ENCODE results near the gene FGGY.
"Not testable (repeated sequence)": the region's sequence is repeated elsewhere in the genome, so short reads cannot be mapped to it uniquely, and the experiment has no call there.

FGGY gene

GRCh38 chr1:59704716-59705115, 407.8 kb downstream of the FGGY start:
- no peak overlapping the region for H3K4me3 ChIP-seq (ENCODE audit: control insufficient read depth, low read depth, low read length)
- TF ChIP-seq, protein P1, sequence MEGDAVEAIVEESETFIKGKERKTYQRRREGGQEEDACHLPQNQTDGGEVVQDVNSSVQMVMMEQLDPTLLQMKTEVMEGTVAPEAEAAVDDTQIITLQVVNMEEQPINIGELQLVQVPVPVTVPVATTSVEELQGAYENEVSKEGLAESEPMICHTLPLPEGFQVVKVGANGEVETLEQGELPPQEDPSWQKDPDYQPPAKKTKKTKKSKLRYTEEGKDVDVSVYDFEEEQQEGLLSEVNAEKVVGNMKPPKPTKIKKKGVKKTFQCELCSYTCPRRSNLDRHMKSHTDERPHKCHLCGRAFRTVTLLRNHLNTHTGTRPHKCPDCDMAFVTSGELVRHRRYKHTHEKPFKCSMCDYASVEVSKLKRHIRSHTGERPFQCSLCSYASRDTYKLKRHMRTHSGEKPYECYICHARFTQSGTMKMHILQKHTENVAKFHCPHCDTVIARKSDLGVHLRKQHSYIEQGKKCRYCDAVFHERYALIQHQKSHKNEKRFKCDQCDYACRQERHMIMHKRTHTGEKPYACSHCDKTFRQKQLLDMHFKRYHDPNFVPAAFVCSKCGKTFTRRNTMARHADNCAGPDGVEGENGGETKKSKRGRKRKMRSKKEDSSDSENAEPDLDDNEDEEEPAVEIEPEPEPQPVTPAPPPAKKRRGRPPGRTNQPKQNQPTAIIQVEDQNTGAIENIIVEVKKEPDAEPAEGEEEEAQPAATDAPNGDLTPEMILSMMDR (IDR thresholded peaks at IDR 0.05; ENCODE audit: control insufficient read depth, insufficient read depth, low read depth, low read length, missing control alignments), result no peak
- DNase-seq (ENCODE audit: low read depth), result no peak

- peak; percentile 61 for DNase-seq (ENCODE audit: low read depth)
- no peak overlapping the region for H3K4me3 ChIP-seq (ENCODE audit: control insufficient read depth, low read depth, low read length)
- TF ChIP-seq, protein P1 (IDR thresholded peaks at IDR 0.05; ENCODE audit: control insufficient read depth, insufficient read depth, low read depth, low read length, missing control alignments), result no peak
These were observed 408.8 kb downstream of the FGGY start for GRCh38 chr1:59705466-59706302.

DNA sequence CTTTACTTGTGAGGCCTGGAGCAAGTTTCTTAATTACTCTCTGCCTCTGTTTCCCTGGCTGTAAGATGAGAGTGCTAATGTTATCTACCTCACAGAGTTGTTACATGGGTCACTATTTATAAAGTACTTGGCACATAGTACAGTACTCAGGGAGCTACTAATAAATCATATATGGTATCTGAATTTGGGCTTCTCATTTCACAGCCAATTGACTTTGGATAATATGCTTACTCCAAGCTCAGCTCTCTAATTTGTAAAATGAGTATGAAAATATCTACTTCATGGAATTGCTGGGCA, 409.4 kb downstream of the FGGY start:
- H3K4me3 ChIP-seq (ENCODE audit: control insufficient read depth, low read depth, low read length), result no peak overlapping the region
- no peak for DNase-seq (ENCODE audit: low read depth)
- TF ChIP-seq, protein P1 (IDR thresholded peaks at IDR 0.05; ENCODE audit: control insufficient read depth, insufficient read depth, low read depth, low read length, missing control alignments), result no peak

- TF ChIP-seq, protein P1 (IDR thresholded peaks at IDR 0.05; ENCODE audit: control insufficient read depth, insufficient read depth, low read depth, low read length, missing control alignments), result no peak
- DNase-seq (ENCODE audit: low read depth), result peak; percentile 82
These were observed 410.4 kb downstream of the FGGY start for GRCh38 chr1:59707178-59707791.

DNA sequence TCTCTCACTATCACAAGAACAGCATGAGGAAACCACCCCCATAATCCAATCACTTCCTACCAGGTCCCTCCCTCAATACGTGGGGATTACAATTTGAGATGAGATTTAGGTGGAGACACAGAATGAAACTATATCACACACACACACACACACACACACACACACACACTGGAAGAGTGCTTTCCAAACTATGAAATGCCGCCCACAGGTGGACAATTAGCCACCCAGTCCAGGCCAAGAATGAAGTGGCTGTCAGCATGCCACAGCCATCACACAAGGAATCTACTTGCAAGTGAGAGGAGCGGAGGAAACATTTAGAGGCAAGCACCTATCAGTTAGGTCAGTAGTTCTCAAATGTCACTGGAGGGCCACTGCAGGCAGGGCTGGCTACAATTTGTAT, 412.4 kb downstream of the FGGY start:
- TF ChIP-seq, protein P1 (IDR thresholded peaks at IDR 0.05; ENCODE audit: control insufficient read depth, insufficient read depth, low read depth, low read length, missing control alignments), result no peak
- H3K4me3 ChIP-seq (ENCODE audit: control insufficient read depth, low read depth, low read length), result no peak overlapping the region
- no peak for DNase-seq (ENCODE audit: low read depth)

More at GRCh38 chr1:59707178-59707791, 410.4 kb downstream of the FGGY start:
- H3K4me3 ChIP-seq (ENCODE audit: control insufficient read depth, low read depth, low read length), result no peak overlapping the region

GRCh38 chr1:59710920-59711319, 414.0 kb downstream of the FGGY start:
- H3K4me3 ChIP-seq (ENCODE audit: control insufficient read depth, low read depth, low read length); DNase-seq (ENCODE audit: low read depth): not testable (repeated sequence)

- TF ChIP-seq, protein P1 (IDR thresholded peaks at IDR 0.05; ENCODE audit: control insufficient read depth, insufficient read depth, low read depth, low read length, missing control alignments), result no peak
- no peak for DNase-seq (ENCODE audit: low read depth)
- H3K4me3 ChIP-seq (ENCODE audit: control insufficient read depth, low read depth, low read length), result no peak overlapping the region
These were observed 417.3 kb downstream of the FGGY start for GRCh38 chr1:59714219-59714618.
